RWPE2 (cell line): ENCODE results near the gene RIOK3.

Source experiments
- ATAC-seq: fragments of 200-7000 bp; cut with Tn5 transposase; 3 replicates; pipeline ENCODE4 v1.9.1; 2021; ENCODE audit warnings: low read depth
- DNase-seq: peaks from one replicate; pipeline ENCODE4 v3.0.0-alpha.2; 2020; ENCODE audit warnings: low spot score
- H3K27ac ChIP-seq: fragments of 450-650 bp; 2 replicates; pipeline ENCODE4 v1.5.1; 2017; ENCODE audit warnings: mild to moderate bottlenecking; ENCODE audit not compliant: poor library complexity, severe bottlenecking
- H3K27me3 ChIP-seq: fragments of 250-450 bp; sonication (Bioruptor Pico); 2 replicates; pipeline ENCODE4 v1.5.1; 2021; ENCODE audit warnings: mild to moderate bottlenecking, moderate library complexity; ENCODE audit not compliant: insufficient read depth, poor library complexity, severe bottlenecking
- H3K36me3 ChIP-seq: fragments of 250-450 bp; sonication (Bioruptor Pico); 2 replicates; pipeline ENCODE4 v1.5.1; 2020; ENCODE audit warnings: low read depth, mild to moderate bottlenecking, moderate library complexity
- H3K4me1 ChIP-seq: fragments of 250-450 bp; sonication (Bioruptor Pico); 2 replicates; pipeline ENCODE4 v1.5.1; 2021; ENCODE audit warnings: mild to moderate bottlenecking, moderate library complexity; ENCODE audit not compliant: insufficient read depth, poor library complexity, severe bottlenecking
- H3K4me3 ChIP-seq: fragments of 250-450 bp; sonication (Bioruptor Pico); 2 replicates; pipeline ENCODE4 v1.5.1; 2021; ENCODE audit warnings: mild to moderate bottlenecking, moderate library complexity; ENCODE audit not compliant: severe bottlenecking
- H3K9me3 ChIP-seq: fragments of 250-450 bp; sonication (Bioruptor Pico); 2 replicates; pipeline ENCODE4 v1.5.1; 2021; ENCODE audit warnings: mild to moderate bottlenecking, moderate library complexity; ENCODE audit not compliant: severe bottlenecking
- TF ChIP-seq, protein P1 (sequence below): fragments of 450-650 bp; IDR thresholded peaks from one replicate; pipeline ENCODE4 v1.5.1; 2017; ENCODE audit warnings: mild to moderate bottlenecking, moderate library complexity; ENCODE audit not compliant: poor library complexity, severe bottlenecking

RIOK3 gene

DNA sequence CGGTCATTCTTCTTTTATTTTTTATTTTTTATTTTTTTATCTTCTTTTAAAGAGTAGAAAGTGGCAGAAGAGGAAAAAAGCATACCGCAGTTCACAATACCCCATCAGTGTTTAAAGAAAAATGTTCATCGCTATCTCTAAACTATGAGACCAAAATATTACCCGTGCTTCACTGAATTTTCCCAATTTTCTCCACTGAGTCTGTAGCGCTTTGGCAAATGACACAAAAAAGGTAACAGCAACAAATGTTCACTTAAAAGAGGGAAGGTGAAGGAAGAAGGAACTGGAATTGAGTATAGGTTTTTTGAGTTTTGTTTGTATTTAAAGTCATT lies 15.1 kb upstream of the RIOK3 start:
- H3K4me3 ChIP-seq: peak overlapping the region; percentile 54
- TF ChIP-seq, protein P1, sequence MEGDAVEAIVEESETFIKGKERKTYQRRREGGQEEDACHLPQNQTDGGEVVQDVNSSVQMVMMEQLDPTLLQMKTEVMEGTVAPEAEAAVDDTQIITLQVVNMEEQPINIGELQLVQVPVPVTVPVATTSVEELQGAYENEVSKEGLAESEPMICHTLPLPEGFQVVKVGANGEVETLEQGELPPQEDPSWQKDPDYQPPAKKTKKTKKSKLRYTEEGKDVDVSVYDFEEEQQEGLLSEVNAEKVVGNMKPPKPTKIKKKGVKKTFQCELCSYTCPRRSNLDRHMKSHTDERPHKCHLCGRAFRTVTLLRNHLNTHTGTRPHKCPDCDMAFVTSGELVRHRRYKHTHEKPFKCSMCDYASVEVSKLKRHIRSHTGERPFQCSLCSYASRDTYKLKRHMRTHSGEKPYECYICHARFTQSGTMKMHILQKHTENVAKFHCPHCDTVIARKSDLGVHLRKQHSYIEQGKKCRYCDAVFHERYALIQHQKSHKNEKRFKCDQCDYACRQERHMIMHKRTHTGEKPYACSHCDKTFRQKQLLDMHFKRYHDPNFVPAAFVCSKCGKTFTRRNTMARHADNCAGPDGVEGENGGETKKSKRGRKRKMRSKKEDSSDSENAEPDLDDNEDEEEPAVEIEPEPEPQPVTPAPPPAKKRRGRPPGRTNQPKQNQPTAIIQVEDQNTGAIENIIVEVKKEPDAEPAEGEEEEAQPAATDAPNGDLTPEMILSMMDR: no peak
- no peaks in the 10 kb centered on the region for H3K36me3 ChIP-seq
- DNase-seq (no peak), ATAC-seq (no peak)
- H3K9me3 ChIP-seq: no peaks in the 10 kb centered on the region
- peak overlapping the region; percentile 26 for H3K27ac ChIP-seq
- H3K4me1 ChIP-seq: peaks cover 4% of the 10 kb centered on the region
- H3K27me3 ChIP-seq: no peaks in the 10 kb centered on the region

DNA sequence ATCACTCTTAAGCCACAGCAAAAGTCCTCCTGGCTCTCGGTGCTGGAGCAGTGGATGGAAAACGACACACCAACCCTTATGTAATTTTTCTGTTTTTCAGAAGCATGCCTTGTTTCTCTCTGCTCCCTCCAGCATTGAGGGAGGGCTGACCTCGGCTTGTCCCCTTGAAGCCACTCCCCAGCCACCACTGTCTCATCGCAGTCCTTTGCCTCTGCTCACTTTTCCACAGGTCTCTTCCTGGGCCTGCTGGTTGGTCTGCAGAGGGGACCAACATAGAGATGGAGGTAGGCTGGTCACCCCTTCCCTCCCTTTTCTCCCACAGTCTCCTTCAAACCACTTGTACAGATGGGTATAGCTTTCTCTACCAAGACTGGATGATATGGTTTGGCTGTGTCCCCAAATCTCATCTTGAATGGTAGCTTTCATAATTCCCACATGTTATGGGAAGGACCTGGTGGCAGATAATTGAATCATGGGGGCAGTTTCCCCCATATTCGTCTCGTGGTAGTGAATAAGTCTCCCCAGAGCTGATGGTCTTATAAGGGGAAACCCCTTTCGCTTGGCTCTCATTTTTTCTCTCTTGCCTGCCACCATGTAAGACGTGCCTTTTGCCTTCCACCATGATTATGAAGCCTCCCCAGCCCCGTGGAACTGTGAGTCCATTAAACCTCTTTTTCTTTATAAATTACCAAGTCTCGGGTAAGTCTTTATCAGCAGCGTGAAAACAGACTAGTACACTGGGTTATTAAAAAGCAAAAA lies 14.3 kb upstream of the RIOK3 start:
- Histone ChIP-seq H3K36me3 (no peaks in the 10 kb centered on the region), H3K4me1 (peaks cover 4% of the 10 kb centered on the region), H3K27ac (no peak overlapping the region), H3K4me3 (no peak overlapping the region), H3K9me3 (no peaks in the 10 kb centered on the region), H3K27me3 (no peaks in the 10 kb centered on the region)
- DNase-seq (no peak), ATAC-seq (no peak)
- TF ChIP-seq, protein P1: no peak

DNA sequence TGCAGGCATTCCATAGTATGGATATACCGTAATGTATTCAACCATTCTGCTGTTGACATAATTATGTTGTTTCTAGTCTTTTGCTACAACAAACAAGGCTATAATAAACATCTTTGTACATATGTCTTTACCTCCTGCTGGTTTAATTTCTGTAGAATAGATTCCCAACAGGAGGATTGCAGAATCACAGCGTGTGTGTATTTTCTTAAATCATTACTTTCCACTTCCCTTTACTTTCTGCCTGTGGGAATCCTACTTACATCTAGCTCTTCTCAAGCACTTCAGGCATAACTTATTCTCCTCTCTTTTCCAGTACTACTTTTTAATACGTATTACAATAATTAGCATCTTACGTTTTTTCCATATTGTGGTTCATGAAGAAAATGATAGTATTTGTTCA lies 13.0 kb upstream of the RIOK3 start:
- Histone ChIP-seq H3K9me3 (no peaks in the 10 kb centered on the region), H3K36me3 (no peaks in the 10 kb centered on the region), H3K4me3 (no peak overlapping the region), H3K27ac (no peak overlapping the region), H3K27me3 (no peaks in the 10 kb centered on the region), H3K4me1 (peaks cover 4% of the 10 kb centered on the region)
- TF ChIP-seq, protein P1: no peak
- ATAC-seq: no peak
- no peak for DNase-seq

DNA sequence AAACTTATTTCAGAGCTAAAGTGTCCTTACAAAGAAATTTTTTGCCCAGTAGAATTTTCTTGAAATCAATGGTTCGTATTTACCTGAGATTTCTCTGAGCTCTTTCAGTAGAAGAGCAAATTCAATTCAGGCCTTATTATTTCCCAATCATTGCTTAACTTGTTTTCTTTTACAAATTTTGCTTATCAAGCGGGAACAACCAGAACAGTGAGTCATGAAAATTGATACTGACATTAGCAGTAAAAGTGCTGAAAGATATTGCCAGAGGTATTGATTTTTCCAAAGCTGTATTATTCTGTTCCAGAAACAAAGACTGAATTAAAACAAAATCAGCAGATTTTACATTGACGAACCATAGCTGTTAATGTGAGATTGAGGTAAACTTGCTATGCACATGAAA lies 10.1 kb upstream of the RIOK3 start:
- H3K36me3 ChIP-seq: no peaks in the 10 kb centered on the region
- H3K27me3 ChIP-seq: no peaks in the 10 kb centered on the region
- TF ChIP-seq, protein P1: no peak
- no peak overlapping the region for H3K27ac ChIP-seq
- DNase-seq (no peak), ATAC-seq (no peak)
- H3K9me3 ChIP-seq: no peaks in the 10 kb centered on the region
- peaks cover 3% of the 10 kb centered on the region for H3K4me1 ChIP-seq
- no peak overlapping the region for H3K4me3 ChIP-seq

DNA sequence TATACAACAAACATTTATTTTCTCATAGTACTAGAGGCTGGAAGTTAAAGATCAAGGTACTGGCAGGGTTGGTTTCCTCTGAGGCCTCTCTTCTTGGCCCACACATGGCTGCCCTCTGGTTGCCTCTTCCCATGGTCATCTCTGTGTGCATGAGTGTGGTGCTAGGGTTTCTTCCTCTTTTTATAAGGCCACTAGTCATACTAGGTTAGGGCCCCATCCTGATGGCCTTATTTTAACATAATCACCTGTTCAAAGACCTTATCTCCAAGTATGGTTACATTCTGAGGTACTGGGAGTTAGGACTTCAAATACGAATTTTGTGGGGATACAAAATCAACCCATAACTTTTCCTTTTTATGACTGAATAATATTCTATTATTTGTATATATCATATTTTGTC lies 4.8 kb upstream of the RIOK3 start:
- no peaks in the 10 kb centered on the region for H3K36me3 ChIP-seq
- DNase-seq (no peak), ATAC-seq (no peak)
- H3K9me3 ChIP-seq: no peaks in the 10 kb centered on the region
- H3K27me3 ChIP-seq: no peaks in the 10 kb centered on the region
- H3K4me1 ChIP-seq: peaks cover 6% of the 10 kb centered on the region
- TF ChIP-seq, protein P1: no peak
- no peak overlapping the region for H3K27ac ChIP-seq
- H3K4me3 ChIP-seq: no peak overlapping the region
